Measurements from ENCODE around the gene TNP2. TPM values are rescaled to one million over a fixed set of nuclear protein-coding genes. Genes with fewer than 3 reads are reported as not detected.
"Not testable (repeated sequence)": the region's sequence is repeated elsewhere in the genome, so short reads cannot be mapped to it uniquely, and the experiment has no call there.

The TNP2 gene
- total RNA-seq, 1 experiment from 2014 or later: not detected

DNA sequence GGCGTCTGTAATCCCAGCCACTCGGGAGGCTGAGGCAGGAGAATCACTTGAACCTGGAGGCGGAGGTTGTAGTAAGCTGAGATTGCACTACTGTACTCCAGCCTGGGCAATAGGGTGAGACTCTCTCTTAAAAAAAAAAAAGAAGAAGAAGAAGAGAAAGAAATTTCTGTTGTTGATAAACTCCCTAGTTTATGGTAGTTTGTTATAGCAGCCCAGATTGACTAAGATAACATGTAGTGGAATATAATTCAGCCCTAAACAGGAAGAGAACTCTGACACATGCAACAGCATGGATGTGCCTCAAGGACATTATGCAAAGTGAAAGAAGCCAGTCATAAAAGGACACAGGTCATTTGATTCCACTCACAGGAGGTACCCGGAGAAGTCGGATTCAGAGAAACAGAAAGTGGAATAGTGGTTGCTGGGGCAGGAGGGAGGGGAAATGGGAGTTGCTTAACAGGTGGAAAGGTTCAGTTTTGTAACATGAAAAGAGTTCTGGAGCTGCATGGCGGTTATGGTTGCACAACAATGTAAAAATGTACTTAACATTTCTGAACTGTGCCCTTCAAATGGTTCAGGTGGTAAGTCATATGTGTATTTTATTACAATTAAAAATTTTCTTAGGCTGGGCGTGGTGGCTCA lies 38.0 kb upstream of the TNP2 start:
- H3K27ac ChIP-seq: no peak overlapping the region
- no peak for DNase-seq
- H3K36me3 ChIP-seq: no peaks in the 10 kb centered on the region
- H3K4me1 ChIP-seq: peaks cover 11% of the 10 kb centered on the region; the same call in 1 of the 2 replicates
- no peaks in the 10 kb centered on the region for H3K27me3 ChIP-seq
- H3K4me3 ChIP-seq: no peak overlapping the region
- H3K9me3 ChIP-seq (replicated peaks): no peaks in the 10 kb centered on the region

DNA sequence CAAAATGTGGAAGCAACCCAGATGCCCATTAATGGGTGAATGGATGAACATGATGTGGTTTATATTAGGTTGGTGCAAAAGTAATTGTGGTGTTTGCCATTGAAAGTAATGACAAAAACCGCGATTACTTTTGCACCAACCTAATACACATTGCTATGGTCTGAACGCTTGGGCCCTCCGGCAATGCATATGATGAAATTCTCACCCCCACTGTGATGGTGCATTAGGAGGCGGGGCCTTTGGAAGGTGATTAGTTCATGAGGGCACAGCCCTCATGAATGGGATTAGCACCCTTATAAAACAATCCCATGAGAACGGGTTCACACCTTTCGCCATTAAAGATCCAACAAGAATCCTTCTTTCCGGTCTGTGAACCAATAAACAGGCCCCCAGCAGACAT lies 37.3 kb upstream of the TNP2 start:
- DNase-seq: no peak
- H3K4me3 ChIP-seq: no peak overlapping the region
- peaks cover 9% of the 10 kb centered on the region; the same call in 1 of the 2 replicates for H3K4me1 ChIP-seq
- no peaks in the 10 kb centered on the region for H3K9me3 ChIP-seq (replicated peaks)
- no peaks in the 10 kb centered on the region for H3K36me3 ChIP-seq
- H3K27ac ChIP-seq: no peak overlapping the region
- H3K27me3 ChIP-seq: no peaks in the 10 kb centered on the region

- no peaks in the 10 kb centered on the region for H3K27me3 ChIP-seq
- peak overlapping the region; percentile 1; the same call in 1 of the 2 replicates for H3K27ac ChIP-seq
- peak; percentile 85 to 88 for DNase-seq
- peak overlapping the region; percentile 40 for H3K4me3 ChIP-seq
- H3K36me3 ChIP-seq: no peaks in the 10 kb centered on the region
- no peaks in the 10 kb centered on the region for H3K9me3 ChIP-seq (replicated peaks)
- H3K4me1 ChIP-seq: peaks cover 5% of the 10 kb centered on the region; the same call in 1 of the 2 replicates
These were observed 34.4 kb upstream of the TNP2 start for GRCh38 chr16:11303405-11304138.

GRCh38 chr16:11302977-11303376 lies 33.9 kb upstream of the TNP2 start:
- Histone ChIP-seq H3K4me3 (no peak overlapping the region), H3K27me3 (no peaks in the 10 kb centered on the region), H3K36me3 (no peaks in the 10 kb centered on the region), H3K4me1 (peaks cover 8% of the 10 kb centered on the region; the same call in 1 of the 2 replicates), H3K9me3 (replicated peaks) (no peaks in the 10 kb centered on the region), H3K27ac (peak overlapping the region; percentile 1; the same call in 1 of the 2 replicates)
- no peak for DNase-seq

DNA sequence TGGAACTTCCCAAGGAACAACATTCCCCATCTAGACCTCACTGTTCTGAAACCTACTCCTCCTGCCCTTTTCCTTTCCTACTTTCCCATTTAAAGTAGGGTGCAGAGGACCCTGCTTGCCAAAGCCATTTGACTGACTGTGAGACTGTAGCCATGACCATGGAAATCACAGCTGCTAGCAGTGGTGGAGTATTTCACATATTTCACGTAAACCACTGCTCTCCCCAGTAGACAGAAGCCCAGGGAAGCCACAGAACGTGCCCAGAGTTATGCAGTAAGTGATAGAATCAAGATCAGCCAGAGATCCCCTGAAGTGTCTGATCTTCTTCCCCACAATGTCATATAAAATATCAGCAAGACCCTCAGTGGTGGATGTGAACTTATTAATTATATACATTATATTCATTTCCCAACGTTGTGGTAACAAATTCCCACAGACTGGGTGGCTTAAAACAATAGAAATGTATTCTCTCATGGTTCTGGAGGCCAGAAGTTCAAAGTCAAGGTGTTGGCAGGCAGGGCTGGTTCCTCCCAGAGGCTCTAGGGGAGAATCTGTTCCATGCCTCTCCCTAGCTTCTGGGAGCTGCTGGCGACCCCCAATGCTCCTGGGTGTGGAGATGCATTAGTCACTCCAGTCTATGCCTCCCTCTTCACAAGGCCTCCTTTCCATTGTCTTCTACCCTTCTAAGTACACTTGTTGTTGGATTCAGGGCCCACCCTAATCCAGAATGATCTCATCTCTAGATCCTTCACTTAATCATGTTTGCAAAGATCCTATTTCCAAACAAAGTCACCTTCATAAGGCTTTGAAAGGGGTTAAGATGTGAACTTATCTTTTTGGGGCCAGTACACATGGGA lies 32.7 kb upstream of the TNP2 start:
- H3K27ac ChIP-seq: no peak overlapping the region
- no peak for DNase-seq
- no peaks in the 10 kb centered on the region for H3K27me3 ChIP-seq
- H3K9me3 ChIP-seq (replicated peaks): no peaks in the 10 kb centered on the region
- H3K36me3 ChIP-seq: no peaks in the 10 kb centered on the region
- no peak overlapping the region for H3K4me3 ChIP-seq
- H3K4me1 ChIP-seq: peaks cover 11% of the 10 kb centered on the region; the same call in 1 of the 2 replicates

DNA sequence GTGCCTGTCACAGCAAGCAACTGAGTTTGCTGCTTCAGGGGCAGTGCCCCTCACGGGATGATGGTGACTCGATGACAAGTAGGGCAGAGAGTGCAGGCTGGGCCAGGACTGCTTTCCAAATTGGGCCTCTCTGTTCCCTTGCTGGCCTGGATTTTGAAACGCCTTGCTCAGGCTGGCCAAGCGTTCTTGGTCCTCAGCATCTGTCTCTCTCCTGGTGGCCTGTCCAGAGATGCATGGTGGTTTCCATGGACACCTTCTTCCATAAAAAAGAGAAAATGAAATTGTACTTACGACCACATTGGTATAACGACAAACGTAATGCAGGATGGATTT lies 31.4 kb upstream of the TNP2 start:
- no peaks in the 10 kb centered on the region for H3K9me3 ChIP-seq (replicated peaks)
- no peak overlapping the region for H3K27ac ChIP-seq
- H3K4me3 ChIP-seq: no peak overlapping the region
- DNase-seq: no peak
- no peaks in the 10 kb centered on the region for H3K36me3 ChIP-seq
- no peaks in the 10 kb centered on the region for H3K27me3 ChIP-seq
- H3K4me1 ChIP-seq: peaks cover 11% of the 10 kb centered on the region; the same call in 1 of the 2 replicates

- Histone ChIP-seq H3K4me3 (no peak overlapping the region), H3K9me3 (replicated peaks) (no peaks in the 10 kb centered on the region), H3K36me3 (no peaks in the 10 kb centered on the region), H3K27ac (no peak overlapping the region), H3K4me1 (peaks cover 11% of the 10 kb centered on the region; the same call in 1 of the 2 replicates), H3K27me3 (no peaks in the 10 kb centered on the region)
- DNase-seq: no peak
These were observed 30.9 kb upstream of the TNP2 start for GRCh38 chr16:11299865-11300559.

GRCh38 chr16:11298950-11299547 lies 29.9 kb upstream of the TNP2 start:
- not testable (repeated sequence) for DNase-seq; H3K27ac ChIP-seq; H3K4me3 ChIP-seq; H3K36me3 ChIP-seq; H3K27me3 ChIP-seq; H3K9me3 ChIP-seq (replicated peaks)
- peaks cover 11% of the 10 kb centered on the region; the same call in 1 of the 2 replicates for H3K4me1 ChIP-seq

- peaks cover 10% of the 10 kb centered on the region; the same call in 1 of the 2 replicates for H3K4me1 ChIP-seq
- no peak for DNase-seq
- H3K27ac ChIP-seq: no peak overlapping the region
- no peaks in the 10 kb centered on the region for H3K9me3 ChIP-seq (replicated peaks)
- H3K4me3 ChIP-seq: no peak overlapping the region
- no peaks in the 10 kb centered on the region for H3K27me3 ChIP-seq
- no peaks in the 10 kb centered on the region for H3K36me3 ChIP-seq
These were observed 29.2 kb upstream of the TNP2 start for GRCh38 chr16:11298143-11298900.

GRCh38 chr16:11297492-11298142 lies 28.5 kb upstream of the TNP2 start:
- no peaks in the 10 kb centered on the region for H3K27me3 ChIP-seq
- no peaks in the 10 kb centered on the region for H3K36me3 ChIP-seq
- peaks cover 6% of the 10 kb centered on the region; the same call in 1 of the 2 replicates for H3K4me1 ChIP-seq
- no peak overlapping the region for H3K27ac ChIP-seq
- H3K4me3 ChIP-seq: no peak overlapping the region
- peak; percentile 59 to 62 for DNase-seq
- H3K9me3 ChIP-seq (replicated peaks): no peaks in the 10 kb centered on the region

DNA sequence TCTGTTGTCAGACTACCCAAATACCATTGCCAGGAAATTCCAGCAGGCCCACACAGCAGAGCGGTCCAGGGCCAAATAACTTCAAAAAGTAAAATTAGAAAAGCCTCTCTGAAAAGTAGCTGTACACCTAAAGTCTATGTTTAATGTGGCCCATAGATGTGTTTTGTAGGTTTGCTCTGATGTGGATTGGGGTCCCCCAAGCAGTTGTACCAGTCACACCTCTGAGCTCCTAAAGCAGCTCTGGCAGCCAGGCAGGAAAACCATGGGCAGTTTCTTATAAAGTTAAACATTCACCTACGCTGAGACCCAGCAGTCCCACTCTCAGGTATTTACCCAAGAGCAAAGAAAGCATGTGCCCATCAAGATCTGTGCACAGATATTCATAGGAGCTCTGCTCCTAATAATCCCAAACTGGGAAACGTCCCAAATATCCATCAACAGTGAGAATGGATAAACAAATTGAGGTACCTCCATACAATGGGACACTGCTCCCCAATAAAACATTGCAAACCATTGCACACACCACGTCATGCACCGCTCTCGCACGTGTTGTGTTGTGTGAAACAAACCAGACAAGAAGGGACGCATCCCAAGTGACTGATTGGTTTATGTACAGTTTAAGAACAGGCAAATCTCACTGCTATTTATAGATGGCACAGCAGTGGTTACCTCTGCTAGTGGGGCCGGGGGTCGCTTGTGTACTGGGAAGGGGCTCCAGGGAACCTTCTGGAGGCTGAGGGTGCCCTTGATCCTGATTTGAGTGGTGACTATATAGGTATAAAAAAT lies 27.8 kb upstream of the TNP2 start:
- Histone ChIP-seq H3K4me1 (peaks cover 6% of the 10 kb centered on the region; the same call in 1 of the 2 replicates), H3K27me3 (no peaks in the 10 kb centered on the region), H3K9me3 (replicated peaks) (no peaks in the 10 kb centered on the region), H3K4me3 (no peak overlapping the region), H3K36me3 (no peaks in the 10 kb centered on the region), H3K27ac (no peak overlapping the region)
- no peak for DNase-seq

GRCh38 chr16:11296351-11296705 lies 27.2 kb upstream of the TNP2 start:
- H3K9me3 ChIP-seq (replicated peaks): no peaks in the 10 kb centered on the region
- DNase-seq: no peak
- H3K4me3 ChIP-seq: no peak overlapping the region
- H3K27me3 ChIP-seq: no peaks in the 10 kb centered on the region
- H3K4me1 ChIP-seq: peaks cover 6% of the 10 kb centered on the region; the same call in 1 of the 2 replicates
- H3K27ac ChIP-seq: no peak overlapping the region
- H3K36me3 ChIP-seq: no peaks in the 10 kb centered on the region
